Measurements from ENCODE around the gene MTURN. TPM values are rescaled to one million over a fixed set of nuclear protein-coding genes. Genes with fewer than 3 reads are reported as not detected.

MTURN gene
- total and polyA plus RNA-seq, 9 of the 15 experiments (the other 6 are each of a cell fraction or from before 2014, with no cell fraction given): 0.94 to 14.8 (median 6.4) TPM

DNA sequence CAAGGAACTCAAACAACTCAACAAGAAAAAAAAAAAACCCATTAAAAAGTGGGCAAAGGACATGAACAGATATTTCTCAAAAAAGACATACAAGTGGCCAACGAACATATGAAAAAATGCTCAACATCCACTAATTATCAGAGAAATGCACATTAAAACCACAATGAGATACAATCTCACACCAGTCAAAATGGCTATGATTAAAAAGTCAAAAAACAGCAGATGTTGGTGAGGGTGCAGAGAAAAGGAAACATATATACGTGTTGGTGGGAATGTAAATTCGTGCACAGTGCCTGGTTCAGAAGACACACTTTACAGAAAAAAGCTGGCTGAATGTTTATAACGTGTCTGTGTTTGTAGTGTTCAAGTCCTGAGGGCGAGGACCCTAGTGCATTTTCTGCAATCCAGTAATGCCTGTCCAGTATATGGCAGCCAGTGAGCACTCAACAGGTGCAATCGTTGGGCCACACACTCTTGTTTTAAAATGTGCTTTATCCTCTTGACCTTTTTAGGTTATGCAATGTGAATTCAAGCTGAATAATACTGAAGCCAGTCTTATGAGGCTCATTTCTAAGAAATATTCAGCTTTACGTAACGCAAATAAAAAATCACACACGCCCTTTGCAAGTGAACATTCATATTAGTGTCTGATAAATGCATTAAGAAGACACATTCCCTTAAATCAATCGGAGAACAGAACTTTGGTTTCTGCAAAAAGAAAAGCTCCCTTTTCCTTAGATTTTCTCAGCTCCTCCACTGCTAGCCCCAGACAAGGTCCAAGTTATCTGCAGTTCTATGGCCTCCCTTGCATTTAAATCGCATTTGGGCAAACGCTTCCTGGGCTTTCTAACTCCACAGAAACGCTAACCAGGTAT is 813 bp upstream of the MTURN start (continued):
- 0 out of 2 replicates have a peak, but pooled peaks have one; percentile 36 for TF ChIP-seq ETV5 (CRISPR knock-in tag; IDR thresholded peaks at IDR 0.05; ENCODE audit: low read depth)
- TF ChIP-seq, protein P1, sequence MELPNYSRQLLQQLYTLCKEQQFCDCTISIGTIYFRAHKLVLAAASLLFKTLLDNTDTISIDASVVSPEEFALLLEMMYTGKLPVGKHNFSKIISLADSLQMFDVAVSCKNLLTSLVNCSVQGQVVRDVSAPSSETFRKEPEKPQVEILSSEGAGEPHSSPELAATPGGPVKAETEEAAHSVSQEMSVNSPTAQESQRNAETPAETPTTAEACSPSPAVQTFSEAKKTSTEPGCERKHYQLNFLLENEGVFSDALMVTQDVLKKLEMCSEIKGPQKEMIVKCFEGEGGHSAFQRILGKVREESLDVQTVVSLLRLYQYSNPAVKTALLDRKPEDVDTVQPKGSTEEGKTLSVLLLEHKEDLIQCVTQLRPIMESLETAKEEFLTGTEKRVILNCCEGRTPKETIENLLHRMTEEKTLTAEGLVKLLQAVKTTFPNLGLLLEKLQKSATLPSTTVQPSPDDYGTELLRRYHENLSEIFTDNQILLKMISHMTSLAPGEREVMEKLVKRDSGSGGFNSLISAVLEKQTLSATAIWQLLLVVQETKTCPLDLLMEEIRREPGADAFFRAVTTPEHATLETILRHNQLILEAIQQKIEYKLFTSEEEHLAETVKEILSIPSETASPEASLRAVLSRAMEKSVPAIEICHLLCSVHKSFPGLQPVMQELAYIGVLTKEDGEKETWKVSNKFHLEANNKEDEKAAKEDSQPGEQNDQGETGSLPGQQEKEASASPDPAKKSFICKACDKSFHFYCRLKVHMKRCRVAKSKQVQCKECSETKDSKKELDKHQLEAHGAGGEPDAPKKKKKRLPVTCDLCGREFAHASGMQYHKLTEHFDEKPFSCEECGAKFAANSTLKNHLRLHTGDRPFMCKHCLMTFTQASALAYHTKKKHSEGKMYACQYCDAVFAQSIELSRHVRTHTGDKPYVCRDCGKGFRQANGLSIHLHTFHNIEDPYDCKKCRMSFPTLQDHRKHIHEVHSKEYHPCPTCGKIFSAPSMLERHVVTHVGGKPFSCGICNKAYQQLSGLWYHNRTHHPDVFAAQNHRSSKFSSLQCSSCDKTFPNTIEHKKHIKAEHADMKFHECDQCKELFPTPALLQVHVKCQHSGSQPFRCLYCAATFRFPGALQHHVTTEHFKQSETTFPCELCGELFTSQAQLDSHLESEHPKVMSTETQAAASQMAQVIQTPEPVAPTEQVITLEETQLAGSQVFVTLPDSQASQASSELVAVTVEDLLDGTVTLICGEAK (IDR thresholded peaks at IDR 0.05): 0 out of 2 replicates have a peak, but pooled peaks have one; percentile 24
- TF ChIP-seq, protein P1 (CRISPR knock-in tag; IDR thresholded peaks at IDR 0.05): no peak
